ENCODE measurements around the gene CRISPLD2. TPM values are rescaled to one million over a fixed set of nuclear protein-coding genes. Genes with fewer than 3 reads are reported as not detected.

The CRISPLD2 gene
- polyA plus RNA-seq, 1 donor from 2014 or later, result 0.06 TPM

DNA sequence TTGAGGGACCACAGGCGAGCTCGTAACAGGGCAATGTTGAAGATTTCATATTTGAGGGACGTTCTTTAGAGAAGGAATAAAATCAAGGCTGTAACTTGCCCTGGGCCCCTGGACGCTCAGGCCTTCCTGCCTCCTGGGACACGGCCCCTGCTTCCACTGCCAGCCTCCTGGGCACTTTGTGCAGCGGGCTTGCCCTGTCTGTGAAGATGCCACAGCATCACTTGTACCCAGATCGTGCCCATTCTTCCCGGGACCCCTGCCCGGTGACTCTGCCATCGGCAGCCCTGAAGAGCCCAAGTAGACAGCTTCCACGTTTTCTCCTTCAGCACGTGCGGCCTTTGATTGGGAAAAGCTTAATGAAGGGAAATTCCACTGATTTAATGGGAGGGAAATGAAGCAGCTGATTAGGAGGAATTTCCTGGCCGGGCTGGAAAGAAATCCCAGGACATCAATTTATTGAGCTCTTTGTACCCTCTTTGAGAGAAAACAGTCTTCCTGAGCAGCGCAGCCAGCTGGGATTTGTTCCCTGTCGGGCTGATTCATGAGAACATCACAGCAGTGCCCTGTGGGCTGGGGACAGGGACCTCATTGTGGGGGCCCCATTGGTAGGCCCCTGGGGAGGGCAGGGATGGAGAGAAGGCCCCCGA lies 71.5 kb downstream of the CRISPLD2 start:
- no peak overlapping the region for H3K9ac ChIP-seq (ENCODE audit: low read length)
- H3K4me2 ChIP-seq (ENCODE audit: low read length), result no peak overlapping the region
- no peak overlapping the region for H3K27ac ChIP-seq (ENCODE audit: low read length)
- no peaks in the 10 kb centered on the region for H3K9me3 ChIP-seq (ENCODE audit: low read length)
- H3K36me3 ChIP-seq (ENCODE audit: insufficient read depth, low read length), result no peaks in the 10 kb centered on the region
- no peaks in the 10 kb centered on the region for H4K20me1 ChIP-seq (ENCODE audit: insufficient read depth)
- H3K79me2 ChIP-seq (replicated peaks; ENCODE audit: insufficient read depth, low read length), result no peaks in the 10 kb centered on the region
- H3K4me3 ChIP-seq (ENCODE audit: low read length), result no peak overlapping the region
- no peaks in the 10 kb centered on the region for H3K9me2 ChIP-seq (ENCODE audit: insufficient read depth, low read length)
- no peaks in the 10 kb centered on the region for H3K27me3 ChIP-seq (ENCODE audit: insufficient read depth, low read depth, low read length)
- no peaks in the 10 kb centered on the region for H3F3A ChIP-seq (ENCODE audit: insufficient read depth, low read length, poor library complexity, severe bottlenecking)
- H2AFZ ChIP-seq (ENCODE audit: low read depth, low read length), result no peak overlapping the region
- TF ChIP-seq MXI1 (conservative IDR thresholded peaks at IDR 0.05; ENCODE audit: poor library complexity, severe bottlenecking) (no peak), EP300 (conservative IDR thresholded peaks at IDR 0.05; ENCODE audit: poor library complexity, severe bottlenecking) (no peak), CTCF (IDR thresholded peaks at IDR 0.05; ENCODE audit: poor library complexity, severe bottlenecking) (no peak), SMC3 (conservative IDR thresholded peaks at IDR 0.05; ENCODE audit: poor library complexity) (no peak), POLR2AphosphoS5 (IDR thresholded peaks at IDR 0.05) (no peak), RAD21 (conservative IDR thresholded peaks at IDR 0.05) (no peak), TAF1 (IDR thresholded peaks at IDR 0.05; ENCODE audit: low read depth) (no peak)
- TF ChIP-seq, protein P1, sequence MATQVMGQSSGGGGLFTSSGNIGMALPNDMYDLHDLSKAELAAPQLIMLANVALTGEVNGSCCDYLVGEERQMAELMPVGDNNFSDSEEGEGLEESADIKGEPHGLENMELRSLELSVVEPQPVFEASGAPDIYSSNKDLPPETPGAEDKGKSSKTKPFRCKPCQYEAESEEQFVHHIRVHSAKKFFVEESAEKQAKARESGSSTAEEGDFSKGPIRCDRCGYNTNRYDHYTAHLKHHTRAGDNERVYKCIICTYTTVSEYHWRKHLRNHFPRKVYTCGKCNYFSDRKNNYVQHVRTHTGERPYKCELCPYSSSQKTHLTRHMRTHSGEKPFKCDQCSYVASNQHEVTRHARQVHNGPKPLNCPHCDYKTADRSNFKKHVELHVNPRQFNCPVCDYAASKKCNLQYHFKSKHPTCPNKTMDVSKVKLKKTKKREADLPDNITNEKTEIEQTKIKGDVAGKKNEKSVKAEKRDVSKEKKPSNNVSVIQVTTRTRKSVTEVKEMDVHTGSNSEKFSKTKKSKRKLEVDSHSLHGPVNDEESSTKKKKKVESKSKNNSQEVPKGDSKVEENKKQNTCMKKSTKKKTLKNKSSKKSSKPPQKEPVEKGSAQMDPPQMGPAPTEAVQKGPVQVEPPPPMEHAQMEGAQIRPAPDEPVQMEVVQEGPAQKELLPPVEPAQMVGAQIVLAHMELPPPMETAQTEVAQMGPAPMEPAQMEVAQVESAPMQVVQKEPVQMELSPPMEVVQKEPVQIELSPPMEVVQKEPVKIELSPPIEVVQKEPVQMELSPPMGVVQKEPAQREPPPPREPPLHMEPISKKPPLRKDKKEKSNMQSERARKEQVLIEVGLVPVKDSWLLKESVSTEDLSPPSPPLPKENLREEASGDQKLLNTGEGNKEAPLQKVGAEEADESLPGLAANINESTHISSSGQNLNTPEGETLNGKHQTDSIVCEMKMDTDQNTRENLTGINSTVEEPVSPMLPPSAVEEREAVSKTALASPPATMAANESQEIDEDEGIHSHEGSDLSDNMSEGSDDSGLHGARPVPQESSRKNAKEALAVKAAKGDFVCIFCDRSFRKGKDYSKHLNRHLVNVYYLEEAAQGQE (IDR thresholded peaks at IDR 0.05; ENCODE audit: borderline replicate concordance), result no peak

GRCh38 chr16:84892097-84892496 lies 72.3 kb downstream of the CRISPLD2 start:
- TF ChIP-seq, protein P1 (IDR thresholded peaks at IDR 0.05; ENCODE audit: borderline replicate concordance), result no peak
- no peak for TF ChIP-seq EP300 (conservative IDR thresholded peaks at IDR 0.05; ENCODE audit: poor library complexity, severe bottlenecking)
- TF ChIP-seq TAF1 (IDR thresholded peaks at IDR 0.05; ENCODE audit: low read depth), result no peak
- TF ChIP-seq MXI1 (conservative IDR thresholded peaks at IDR 0.05; ENCODE audit: poor library complexity, severe bottlenecking), result no peak
- no peak for TF ChIP-seq POLR2AphosphoS5 (IDR thresholded peaks at IDR 0.05)
- TF ChIP-seq EZH2 (IDR thresholded peaks at IDR 0.05; ENCODE audit: borderline replicate concordance, insufficient read depth, low read length, poor library complexity, severe bottlenecking), result no peak
- TF ChIP-seq SMC3 (conservative IDR thresholded peaks at IDR 0.05; ENCODE audit: poor library complexity), result no peak
- Histone ChIP-seq H3K9me2 (ENCODE audit: insufficient read depth, low read length) (no peaks in the 10 kb centered on the region), H3K27ac (ENCODE audit: low read length) (no peak overlapping the region), H3K4me3 (ENCODE audit: low read length) (no peak overlapping the region), H3K36me3 (ENCODE audit: insufficient read depth, low read length) (no peaks in the 10 kb centered on the region), H3K79me2 (replicated peaks; ENCODE audit: insufficient read depth, low read length) (no peaks in the 10 kb centered on the region), H4K20me1 (ENCODE audit: insufficient read depth) (no peaks in the 10 kb centered on the region), H3K9me3 (ENCODE audit: low read length) (no peaks in the 10 kb centered on the region), H2AFZ (ENCODE audit: low read depth, low read length) (no peak overlapping the region), H3F3A (ENCODE audit: insufficient read depth, low read length, poor library complexity, severe bottlenecking) (no peaks in the 10 kb centered on the region), H3K27me3 (ENCODE audit: insufficient read depth, low read depth, low read length) (no peaks in the 10 kb centered on the region), H3K4me2 (ENCODE audit: low read length) (no peak overlapping the region), H3K9ac (ENCODE audit: low read length) (no peak overlapping the region)
